H1 (cell line): Measurements from ENCODE around the gene RBM20. TPM values are rescaled to one million over a fixed set of nuclear protein-coding genes. Genes with fewer than 3 reads are reported as not detected.

Experiments used
- CTCF ChIA-PET: fragments of 300-600 bp; sonication (Branson Sonifier 250); formaldehyde crosslinking; loops from one replicate; lab custom pipeline; 2021; ENCODE audit not compliant: partially characterized antibody; lab: Charles Lee
- POLR2A ChIA-PET: fragments of 300-600 bp; sonication (Branson Sonifier 250); formaldehyde crosslinking; loops from one replicate; lab custom pipeline; 2021; ENCODE audit warnings: inconsistent platforms; ENCODE audit not compliant: partially characterized antibody; lab: Charles Lee
- DNase-seq, 2 experiments: peaks; one replicate each; pipeline versions ENCODE4 v3.0.0 to v3.0.0-alpha.2; 2010 to 2022; ENCODE audit warnings: low spot score in 2 of 2, low read depth in 1 of 2, mixed read lengths in 1 of 2
- FAIRE-seq: peaks from 2 replicates; lab custom pipeline; 2011; peaks lifted over from hg19 to GRCh38; lab: Jason Lieb, UNC
- H2AFZ ChIP-seq: 2 replicates; pipeline ENCODE4 v1.8.1; 2012; ENCODE audit warnings: low read length, inconsistent platforms
- H2AK5ac ChIP-seq: 2 replicates; pipeline ENCODE4 v1.6.1; 2013; ENCODE audit warnings: low read depth, low read length
- H2BK120ac ChIP-seq: replicated peaks from 2 replicates; pipeline ENCODE3; 2013; ENCODE audit warnings: low read depth, low read length, inconsistent platforms
- H2BK12ac ChIP-seq: 2 replicates; pipeline ENCODE4 v1.6.1; 2013; ENCODE audit warnings: low read depth, low read length
- H2BK15ac ChIP-seq: 2 replicates; pipeline ENCODE4 v1.6.1; 2013; ENCODE audit warnings: low read length
- H2BK20ac ChIP-seq: 2 replicates; pipeline ENCODE4 v1.6.1; 2013; ENCODE audit warnings: low read length
- H2BK5ac ChIP-seq: 2 replicates; pipeline ENCODE4 v1.6.1; 2013; ENCODE audit warnings: low read depth, low read length
- H3K14ac ChIP-seq: 2 replicates; pipeline ENCODE4 v1.6.1; 2013; ENCODE audit warnings: inconsistent platforms; ENCODE audit not compliant: insufficient read length
- H3K18ac ChIP-seq: 2 replicates; pipeline ENCODE4 v1.6.1; 2013; ENCODE audit warnings: low read length; ENCODE audit errors: extremely low read depth
- H3K23ac ChIP-seq: 2 replicates; pipeline ENCODE4 v1.6.1; 2013; ENCODE audit warnings: inconsistent platforms; ENCODE audit not compliant: insufficient read length
- H3K23me2 ChIP-seq: 2 replicates; pipeline ENCODE4 v1.6.1; 2013; ENCODE audit warnings: low read depth, low read length
- H3K27ac ChIP-seq: 2 replicates; pipeline ENCODE4 v1.6.1; 2011; ENCODE audit warnings: low read depth, low read length, inconsistent platforms
- H3K27me3 ChIP-seq, 4 experiments: replicated peaks in 1 of 4; 1 replicate in 1 of 4; 2 replicates in 3 of 4; pipeline versions ENCODE4 v1.6.1 to v1.8.1; 2011 to 2013; ENCODE audit warnings: low read length in 3 of 4, mild to moderate bottlenecking in 3 of 4, inconsistent platforms in 2 of 4, mixed read lengths in 2 of 4, moderate library complexity in 1 of 4; ENCODE audit not compliant: control insufficient read depth in 3 of 4, insufficient read depth in 3 of 4; ENCODE audit errors: extremely low read depth in 1 of 4
- H3K36me3 ChIP-seq, 4 experiments: 2 replicates each; pipeline versions ENCODE4 v1.6.1 to v1.8.1; 2011 to 2013; ENCODE audit warnings: mild to moderate bottlenecking in 4 of 4, low read length in 3 of 4, moderate library complexity in 2 of 4, control low read depth in 1 of 4, inconsistent platforms in 1 of 4; ENCODE audit not compliant: insufficient read depth in 4 of 4, control insufficient read depth in 2 of 4
- H3K4ac ChIP-seq: replicated peaks from 2 replicates; pipeline ENCODE3; 2013; ENCODE audit warnings: low read length, low read depth, mixed read lengths, inconsistent platforms; ENCODE audit not compliant: insufficient read length
- H3K4me1 ChIP-seq, 4 experiments: replicated peaks in 1 of 4; 1 replicate in 1 of 4; 2 replicates in 3 of 4; pipeline versions ENCODE4 v1.6.1 to v1.8.1; 2011 to 2013; ENCODE audit warnings: low read length in 3 of 4, inconsistent platforms in 2 of 4, mixed read lengths in 1 of 4; ENCODE audit not compliant: insufficient read depth in 4 of 4, control insufficient read depth in 3 of 4
- H3K4me2 ChIP-seq, 2 experiments: 2 replicates each; pipeline versions ENCODE4 v1.6.1 to v1.8.1; 2011 to 2013; ENCODE audit warnings: low read depth in 2 of 2, low read length in 2 of 2, control low read depth in 1 of 2, inconsistent platforms in 1 of 2, mild to moderate bottlenecking in 1 of 2; ENCODE audit not compliant: insufficient read depth in 1 of 2
- H3K4me3 ChIP-seq, 4 experiments: fragments of 200-600, 300-600 bp in 1 of 4; sonication (generic), shearing (Covaris generic), sonication (Bioruptor Twin) in 1 of 4; 2 replicates each; pipeline versions ENCODE4 v1.5.1 to v1.8.1; 2011 to 2016; ENCODE audit warnings: low read length in 4 of 4, low read depth in 3 of 4, control low read depth in 2 of 4, inconsistent platforms in 2 of 4, mild to moderate bottlenecking in 2 of 4, mixed read lengths in 1 of 4, moderate library complexity in 1 of 4; ENCODE audit not compliant: insufficient read depth in 2 of 4; ENCODE audit errors: extremely low read depth in 1 of 4
- H3K56ac ChIP-seq: replicated peaks from 2 replicates; pipeline ENCODE3; 2013; ENCODE audit warnings: low read depth, mild to moderate bottlenecking, mixed read lengths, low read length, inconsistent platforms; ENCODE audit not compliant: insufficient read length
- H3K79me1 ChIP-seq: 2 replicates; pipeline ENCODE4 v1.6.1; 2013; ENCODE audit warnings: low read depth, low read length, control low read depth
- H3K79me2 ChIP-seq, 2 experiments: 2 replicates each; pipeline versions ENCODE4 v1.6.1 to v1.8.1; 2012 to 2013; ENCODE audit warnings: low read length in 2 of 2, mild to moderate bottlenecking in 2 of 2, inconsistent platforms in 1 of 2; ENCODE audit not compliant: insufficient read depth in 2 of 2, control insufficient read depth in 1 of 2
- H3K9ac ChIP-seq, 4 experiments: replicated peaks in 1 of 4; 1 replicate in 1 of 4; 2 replicates in 3 of 4; pipeline versions ENCODE4 v1.6.1 to v1.8.1; 2011 to 2013; ENCODE audit warnings: low read depth in 3 of 4, low read length in 3 of 4, control low read depth in 2 of 4, mild to moderate bottlenecking in 2 of 4, moderate library complexity in 2 of 4, inconsistent platforms in 1 of 4; ENCODE audit errors: extremely low read depth in 1 of 4
- H3K9me3 ChIP-seq, 2 experiments: 2 replicates each; pipeline versions ENCODE4 v1.6.1 to v1.8.1; 2012 to 2013; ENCODE audit warnings: mild to moderate bottlenecking in 2 of 2, moderate library complexity in 2 of 2, control low read depth in 1 of 2, inconsistent platforms in 1 of 2, low read depth in 1 of 2, low read length in 1 of 2, mixed read lengths in 1 of 2; ENCODE audit not compliant: insufficient read depth in 2 of 2
- H4K20me1 ChIP-seq, 2 experiments: replicated peaks in 1 of 2; 2 replicates each; pipeline versions ENCODE3 to v1.8.1; 2011 to 2013; ENCODE audit warnings: inconsistent platforms in 2 of 2, low read length in 2 of 2, mild to moderate bottlenecking in 1 of 2; ENCODE audit not compliant: insufficient read depth in 2 of 2, control insufficient read depth in 1 of 2
- H4K5ac ChIP-seq: 2 replicates; pipeline ENCODE4 v1.6.1; 2013; ENCODE audit warnings: low read length, low read depth, mixed read lengths, inconsistent platforms; ENCODE audit not compliant: insufficient read length
- H4K8ac ChIP-seq: 2 replicates; pipeline ENCODE4 v1.8.0; 2013; ENCODE audit warnings: mild to moderate bottlenecking, moderate library complexity, low read length, inconsistent platforms; ENCODE audit not compliant: insufficient read depth; ENCODE audit errors: extremely low read depth
- H4K91ac ChIP-seq: replicated peaks from 2 replicates; pipeline ENCODE3; 2013; ENCODE audit warnings: low read length, mixed read lengths, inconsistent platforms; ENCODE audit not compliant: insufficient read length
- BACH1 ChIP-seq: IDR thresholded peaks from 2 replicates; pipeline ENCODE4 v1.6.1; 2012; ENCODE audit warnings: low read length, improper control_type of control experiment
- CBX8 ChIP-seq: fragments of 300-800, 300-1000 bp; sonication (generic); IDR thresholded peaks from 2 replicates; pipeline ENCODE4 v1.7.1; 2016; ENCODE audit warnings: low read depth, low read length, borderline replicate concordance
- EZH2 ChIP-seq: fragments of 200-600 bp; sonication (generic); IDR thresholded peaks from 2 replicates; pipeline ENCODE4 v1.7.1; 2012; ENCODE audit warnings: low read depth, mild to moderate bottlenecking, moderate library complexity, low read length, inconsistent platforms; ENCODE audit not compliant: severe bottlenecking
- GABPA ChIP-seq: IDR thresholded peaks from 2 replicates; pipeline ENCODE4 v1.6.1; 2011; ENCODE audit warnings: mild to moderate bottlenecking, low read length, moderate library complexity, borderline replicate concordance; ENCODE audit not compliant: insufficient read depth
- GTF2F1 ChIP-seq: IDR thresholded peaks from 2 replicates; pipeline ENCODE4 v1.6.1; 2012; ENCODE audit warnings: low read depth, low read length, improper control_type of control experiment, borderline replicate concordance
- KDM4A ChIP-seq: IDR thresholded peaks from one replicate; pipeline ENCODE4 v1.7.1; 2012; ENCODE audit warnings: low read depth, mild to moderate bottlenecking, moderate library complexity, low read length, inconsistent platforms; ENCODE audit not compliant: severe bottlenecking
- RBBP5 ChIP-seq: IDR thresholded peaks from 2 replicates; pipeline ENCODE4 v1.7.1; 2012; ENCODE audit warnings: low read depth, mild to moderate bottlenecking, inconsistent platforms, low read length, moderate library complexity, borderline replicate concordance
- SIRT6 ChIP-seq: IDR thresholded peaks from one replicate; pipeline ENCODE4 v1.7.1; 2012; ENCODE audit warnings: low read length, inconsistent platforms
- ZNF274 ChIP-seq: IDR thresholded peaks from 2 replicates; pipeline ENCODE4 v1.7.0; 2012; ENCODE audit warnings: low read length, borderline replicate concordance; ENCODE audit errors: extremely low read depth
- WGBS, 2 experiments: shearing (Covaris generic) in 1 of 2; methylation state at CpG; one replicate each; pipeline versions ENCODE4 v1.1.6 to v1.1.7; 2013 to 2015; ENCODE audit warnings: low lambda C conversion rate in 2 of 2, mixed read lengths in 2 of 2, inconsistent platforms in 1 of 2, low coverage in 1 of 2, missing lambda C conversion rate in 1 of 2; ENCODE audit not compliant: insufficient replicate concordance in 2 of 2, insufficient coverage in 1 of 2, insufficient read length in 1 of 2; ENCODE audit errors: extremely low coverage in 1 of 2, missing lambda C conversion rate in 1 of 2; 5-methylcytosine and 5-hydroxymethylcytosine counted together
- polyA plus RNA-seq, 7 experiments: library from polyadenylated mRNA; depleted of rRNA in 3 of 7; stranded (reverse) in 5 of 7; unstranded in 2 of 7; fragments of >200 nt in 5 of 7; fragments of 200-250 nt in 2 of 7; gene quantifications; 1 replicate in 5 of 7; 2 replicates in 1 of 7; 4 replicates in 1 of 7; pipeline versions ENCODE4 v1.2.1 to v1.2.3, GENCODE V29; 2011 to 2013; ENCODE audit warnings: missing spikeins in 2 of 7, mixed read lengths in 2 of 7
- total RNA-seq: library from RNA; stranded (reverse); fragmentation: NEBNext Ultra II Directional; extraction: Animal tissue kit (Norgen Biotek cat#: 25700); gene quantifications from 2 replicates; pipeline ENCODE4 v1.2.1, GENCODE V29; 2021
- TF ChIP-seq, protein P1 (sequence below): IDR thresholded peaks from 2 replicates; pipeline ENCODE4 v1.6.1; 2011; ENCODE audit warnings: low read length, improper control_type of control experiment

RBM20 gene
- total and polyA plus RNA-seq, 2 of the 8 experiments (the other 6 are each of a cell fraction or from before 2014, with no cell fraction given) = 0.05 to 0.63 TPM

DNA sequence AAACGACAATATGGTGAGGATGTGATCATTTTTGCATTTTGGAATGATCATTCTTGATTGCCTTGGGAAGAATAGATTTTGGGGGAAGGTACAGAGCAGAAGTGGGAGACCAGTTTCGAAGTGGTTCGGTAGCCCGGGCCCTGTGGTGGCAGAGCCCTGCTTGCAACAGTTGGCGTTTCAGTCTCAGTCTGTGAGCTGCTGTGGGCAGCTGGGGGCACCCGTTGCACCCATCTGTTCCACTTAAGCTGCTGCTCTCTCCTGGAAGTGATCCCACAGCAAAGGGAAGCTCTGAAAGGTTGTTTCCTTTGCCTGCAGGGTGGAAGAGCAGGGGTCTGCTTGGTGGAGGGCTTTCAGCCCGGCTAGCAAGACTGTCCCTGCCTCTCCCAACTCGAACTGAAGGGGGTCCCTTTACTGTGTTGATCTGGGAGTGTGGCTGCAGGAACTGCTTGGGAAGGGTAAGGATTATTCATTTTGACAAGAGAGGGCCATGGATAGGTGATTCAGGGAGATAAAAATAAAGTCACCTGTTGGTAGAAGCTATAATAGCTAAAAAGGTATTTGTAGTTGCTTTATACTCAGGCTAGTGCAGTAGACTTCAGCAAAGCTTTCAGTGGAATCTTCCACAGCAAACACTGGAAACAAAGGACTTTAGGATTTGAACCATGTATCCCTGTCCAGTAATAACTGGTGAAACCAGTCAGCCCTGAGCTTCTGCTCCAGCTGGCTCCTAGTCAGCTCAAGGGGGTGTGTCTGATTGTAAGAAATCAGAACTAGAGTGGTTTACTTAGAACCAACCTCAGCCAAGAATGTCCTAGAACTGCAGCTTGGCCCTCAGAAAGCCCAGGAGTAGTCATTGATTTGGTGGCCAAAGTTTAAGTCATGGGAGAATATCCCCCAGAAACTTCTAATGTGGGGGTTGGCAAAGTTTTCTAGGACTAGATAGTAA, 174.4 kb downstream of the RBM20 start:
- Histone ChIP-seq H2BK15ac (no peak overlapping the region), H3K36me3 (no peaks in the 10 kb centered on the region), H3K9ac (no peak overlapping the region), H4K91ac (no peak overlapping the region), H2BK5ac (no peak overlapping the region), H2AFZ (no peak overlapping the region), H2BK20ac (no peak overlapping the region), H4K5ac (no peak overlapping the region), H2BK120ac (no peak overlapping the region), H3K18ac (no peak overlapping the region; the same call in 1 of the 2 replicates), H2BK12ac (no peak overlapping the region), H3K56ac (no peak overlapping the region), H3K79me1 (no peaks in the 10 kb centered on the region), H3K4me2 (no peak overlapping the region), H3K9me3 (no peaks in the 10 kb centered on the region), H4K8ac (no peak overlapping the region), H3K14ac (no peak overlapping the region), H3K23ac (no peak overlapping the region), H3K4ac (no peak overlapping the region), H3K27me3 (no peaks in the 10 kb centered on the region), H3K27ac (no peak overlapping the region), H3K79me2 (no peaks in the 10 kb centered on the region), H2AK5ac (no peak overlapping the region), H4K20me1 (no peaks in the 10 kb centered on the region), H3K4me1 (peaks cover 4 to 16% (median 11%) of the 10 kb centered on the region in 4 experiments; a peak in 6 of 7 replicates), H3K4me3 (no peak overlapping the region), H3K23me2 (no peaks in the 10 kb centered on the region; the same call in 1 of the 2 replicates)
- POLR2A ChIA-PET = interaction anchor here (0.6 kb wide), 1 partner anchor 26 kb away, joined by 3 read pairs; no protein-coding TSS in a partner anchor
- CTCF ChIA-PET = interaction anchor here (0.5 to 3.1 kb wide), 6 partner anchors 15 to 1896 kb away, joined by 3 to 17 read pairs (median 3); no protein-coding TSS in a partner anchor
- no peak for TF ChIP-seq GABPA
- no peak for TF ChIP-seq RBBP5
- TF ChIP-seq KDM4A = no peak
- TF ChIP-seq GTF2F1 = no peak
- TF ChIP-seq, protein P1, sequence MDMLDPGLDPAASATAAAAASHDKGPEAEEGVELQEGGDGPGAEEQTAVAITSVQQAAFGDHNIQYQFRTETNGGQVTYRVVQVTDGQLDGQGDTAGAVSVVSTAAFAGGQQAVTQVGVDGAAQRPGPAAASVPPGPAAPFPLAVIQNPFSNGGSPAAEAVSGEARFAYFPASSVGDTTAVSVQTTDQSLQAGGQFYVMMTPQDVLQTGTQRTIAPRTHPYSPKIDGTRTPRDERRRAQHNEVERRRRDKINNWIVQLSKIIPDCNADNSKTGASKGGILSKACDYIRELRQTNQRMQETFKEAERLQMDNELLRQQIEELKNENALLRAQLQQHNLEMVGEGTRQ = no peak
- no peak for TF ChIP-seq CBX8
- TF ChIP-seq BACH1 = no peak
- no peak for TF ChIP-seq ZNF274
- TF ChIP-seq EZH2 = no peak
- TF ChIP-seq SIRT6 = no peak
- 92% methylated on average over 8 of the region's 8 CpGs; no CpG with 5 or more reads in 1 of the 2 experiments for WGBS, 2 experiments
- DNase-seq = no peak
- FAIRE-seq = no peak
